Activated B cell treated with CpG ODN at 0.5 μM for 24 hours (primary cell): ENCODE data around the gene UNCX. TPM values are rescaled to one million over a fixed set of nuclear protein-coding genes. Genes with fewer than 3 reads are reported as not detected.

Source experiments
- ATAC-seq: fragments of 200-7000 bp; cut with Tn5 transposase; one replicate; pipeline ENCODE4 v1.10.0; 2021; ENCODE audit warnings: low read depth, mild to moderate bottlenecking, moderate library complexity
- CTCF ChIA-PET: fragments of 350-600 bp; sonication (Branson Sonifier 250); formaldehyde crosslinking; loops from one replicate; lab custom pipeline; 2021; ENCODE audit warnings: antibody characterized with exemption; lab: Charles Lee
- POLR2A ChIA-PET: fragments of 350-600 bp; sonication (Branson Sonifier 250); formaldehyde crosslinking; loops from one replicate; lab custom pipeline; 2021; ENCODE audit warnings: antibody characterized with exemption; lab: Charles Lee
- DNase-seq: peaks from one replicate; pipeline ENCODE4 v3.0.0; 2022
- H3K27ac Mint-ChIP-seq: one replicate; pipeline ENCODE4 v1.8.0; 2020; ENCODE audit warnings: mixed read lengths
- H3K27me3 Mint-ChIP-seq: one replicate; pipeline ENCODE4 v1.8.0; 2021; ENCODE audit warnings: mixed read lengths
- H3K36me3 Mint-ChIP-seq: one replicate; pipeline ENCODE4 v1.8.0; 2021; ENCODE audit warnings: low read depth, mixed read lengths
- H3K4me1 Mint-ChIP-seq: one replicate; pipeline ENCODE4 v1.8.0; 2021; ENCODE audit warnings: mixed read lengths
- H3K4me3 Mint-ChIP-seq: one replicate; pipeline ENCODE4 v1.8.0; 2020; ENCODE audit warnings: mild to moderate bottlenecking, mixed read lengths
- H3K9me3 Mint-ChIP-seq: one replicate; pipeline ENCODE4 v1.8.0; 2020; ENCODE audit warnings: mixed read lengths
- CTCF ChIP-seq: fragments of 200-600 bp; IDR thresholded peaks from one replicate; pipeline ENCODE4 v1.8.0; 2022; ENCODE audit warnings: antibody characterized with exemption, mild to moderate bottlenecking
- intact Hi-C: fragments of 100-400 bp; cut with micrococcal nuclease; formaldehyde crosslinking; loops from one replicate; pipeline ENCODE4 v1.15.1; 2024
- total RNA-seq: library from RNA; stranded (reverse); gene quantifications from 2 replicates; pipeline ENCODE4 v1.2.3, GENCODE V29; 2022

UNCX gene
- total RNA-seq, 1 donor from 2014 or later, result not detected

DNA sequence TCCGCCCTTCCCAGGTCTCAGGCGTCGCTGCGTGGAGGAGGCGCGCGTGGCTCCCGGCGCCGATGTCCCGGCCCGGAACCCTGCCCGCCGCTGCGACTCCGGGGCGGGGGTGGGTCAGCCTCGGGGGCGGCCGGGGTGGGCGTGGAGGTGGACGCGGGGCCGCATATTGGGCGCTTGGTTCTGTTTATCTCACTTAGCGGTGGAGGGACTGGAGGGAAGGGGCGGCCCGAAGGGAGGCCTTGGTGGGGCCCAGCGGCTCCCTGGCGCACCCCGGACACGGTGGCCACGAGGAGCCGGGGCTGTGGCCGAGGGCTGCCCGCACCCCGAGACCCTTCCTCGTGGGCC, 8.6 kb downstream of the UNCX start:
- intact Hi-C loops, result no loop called here

GRCh38 chr7:1241603-1242255, 9.1 kb downstream of the UNCX start:
- intact Hi-C loops, result loop anchor here (2.0 kb wide), 1 partner anchor 191 kb away; no protein-coding TSS in a partner anchor
- ATAC-seq, result no peak
- ChIA-PET POLR2A (no interaction called here), CTCF (no interaction called here)
- peaks cover 52% of the 10 kb centered on the region for H3K27me3 Mint-ChIP-seq
- H3K4me3 Mint-ChIP-seq, result no peak overlapping the region
- DNase-seq, result no peak
- no peaks in the 10 kb centered on the region for H3K36me3 Mint-ChIP-seq
- peaks cover 4% of the 10 kb centered on the region for H3K4me1 Mint-ChIP-seq
- no peak for TF ChIP-seq CTCF
- no peaks in the 10 kb centered on the region for H3K9me3 Mint-ChIP-seq
- H3K27ac Mint-ChIP-seq, result no peak overlapping the region

More for the DNA sequence above, 8.6 kb downstream of the UNCX start:
- Mint-ChIP-seq H3K27ac (no peak overlapping the region), H3K4me1 (peaks cover 2% of the 10 kb centered on the region), H3K4me3 (no peak overlapping the region), H3K9me3 (no peaks in the 10 kb centered on the region), H3K36me3 (no peaks in the 10 kb centered on the region), H3K27me3 (peaks cover 50% of the 10 kb centered on the region)
- POLR2A ChIA-PET, result no interaction called here
- TF ChIP-seq CTCF, result no peak
- ATAC-seq, result no peak
- no peak for DNase-seq
- CTCF ChIA-PET, result no interaction called here

- Mint-ChIP-seq H3K36me3 (no peaks in the 10 kb centered on the region), H3K9me3 (no peaks in the 10 kb centered on the region), H3K27me3 (peaks cover 54% of the 10 kb centered on the region), H3K4me1 (peaks cover 4% of the 10 kb centered on the region), H3K4me3 (no peak overlapping the region), H3K27ac (no peak overlapping the region)
- ChIA-PET CTCF (no interaction called here), POLR2A (no interaction called here)
- TF ChIP-seq CTCF, result no peak
- intact Hi-C loops, result loop anchor here (2.0 kb wide), 1 partner anchor 191 kb away; no protein-coding TSS in a partner anchor
- ATAC-seq (no peak), DNase-seq (no peak)
Measured at GRCh38 chr7:1242256-1242605, 9.6 kb downstream of the UNCX start.

DNA sequence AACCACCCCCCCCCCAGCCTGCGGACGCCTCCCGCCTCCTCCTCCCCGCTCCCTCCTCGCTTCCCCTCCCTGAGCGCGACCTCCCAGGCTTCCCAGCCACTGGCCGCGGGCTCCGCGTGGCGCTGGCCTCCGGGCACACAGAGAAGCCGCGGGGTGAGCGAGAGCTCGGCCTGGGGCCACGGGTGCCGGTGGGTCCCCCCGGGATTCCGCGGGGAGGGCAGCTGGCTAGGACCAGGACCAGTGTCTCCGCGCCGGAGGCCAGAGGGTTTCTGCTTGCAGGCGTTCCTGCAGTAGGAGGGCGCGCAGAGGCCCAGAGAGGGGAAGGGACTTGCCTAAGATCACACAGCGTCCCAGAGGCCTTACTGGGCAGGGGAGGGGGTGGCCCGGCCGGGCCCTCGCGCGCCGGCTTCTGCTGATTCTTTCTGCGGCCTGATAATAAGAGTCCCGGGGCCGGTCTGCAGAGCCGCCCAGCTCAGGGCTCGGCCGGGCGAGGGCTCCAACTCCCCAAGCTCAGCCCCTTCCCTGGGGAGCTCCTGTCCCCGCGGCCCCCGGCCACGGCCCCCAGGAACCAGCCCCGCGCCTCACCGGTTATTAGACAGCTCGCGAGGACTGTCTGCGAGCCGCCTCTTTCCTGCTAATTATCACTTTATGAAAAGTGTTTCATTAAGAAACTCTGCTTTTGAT, 10.1 kb downstream of the UNCX start:
- POLR2A ChIA-PET, result no interaction called here
- H3K36me3 Mint-ChIP-seq, result no peaks in the 10 kb centered on the region
- H3K9me3 Mint-ChIP-seq, result no peaks in the 10 kb centered on the region
- CTCF ChIA-PET, result no interaction called here
- intact Hi-C loops, result loop anchor here (2.0 kb wide), 1 partner anchor 190 kb away; no protein-coding TSS in a partner anchor
- DNase-seq (no peak), ATAC-seq (no peak)
- peaks cover 2% of the 10 kb centered on the region for H3K4me1 Mint-ChIP-seq
- no peak overlapping the region for H3K27ac Mint-ChIP-seq
- H3K27me3 Mint-ChIP-seq, result peaks cover 51% of the 10 kb centered on the region
- H3K4me3 Mint-ChIP-seq, result no peak overlapping the region
- TF ChIP-seq CTCF, result no peak

GRCh38 chr7:1243290-1243963, 10.8 kb downstream of the UNCX start:
- CTCF ChIA-PET, result no interaction called here
- H3K27ac Mint-ChIP-seq, result no peak overlapping the region
- no peaks in the 10 kb centered on the region for H3K9me3 Mint-ChIP-seq
- intact Hi-C loops, result loop anchor here (2.0 kb wide), 1 partner anchor 189 kb away; no protein-coding TSS in a partner anchor
- ATAC-seq (no peak), DNase-seq (no peak)
- peaks cover 6% of the 10 kb centered on the region for H3K4me1 Mint-ChIP-seq
- POLR2A ChIA-PET, result no interaction called here
- no peaks in the 10 kb centered on the region for H3K36me3 Mint-ChIP-seq
- no peak overlapping the region for H3K4me3 Mint-ChIP-seq
- H3K27me3 Mint-ChIP-seq, result peaks cover 53% of the 10 kb centered on the region
- TF ChIP-seq CTCF, result no peak
